ENCODE results near the gene BTN1A1.
"Not testable (repeated sequence)": the region's sequence is repeated elsewhere in the genome, so short reads cannot be mapped to it uniquely, and the experiment has no call there.

The BTN1A1 gene

DNA sequence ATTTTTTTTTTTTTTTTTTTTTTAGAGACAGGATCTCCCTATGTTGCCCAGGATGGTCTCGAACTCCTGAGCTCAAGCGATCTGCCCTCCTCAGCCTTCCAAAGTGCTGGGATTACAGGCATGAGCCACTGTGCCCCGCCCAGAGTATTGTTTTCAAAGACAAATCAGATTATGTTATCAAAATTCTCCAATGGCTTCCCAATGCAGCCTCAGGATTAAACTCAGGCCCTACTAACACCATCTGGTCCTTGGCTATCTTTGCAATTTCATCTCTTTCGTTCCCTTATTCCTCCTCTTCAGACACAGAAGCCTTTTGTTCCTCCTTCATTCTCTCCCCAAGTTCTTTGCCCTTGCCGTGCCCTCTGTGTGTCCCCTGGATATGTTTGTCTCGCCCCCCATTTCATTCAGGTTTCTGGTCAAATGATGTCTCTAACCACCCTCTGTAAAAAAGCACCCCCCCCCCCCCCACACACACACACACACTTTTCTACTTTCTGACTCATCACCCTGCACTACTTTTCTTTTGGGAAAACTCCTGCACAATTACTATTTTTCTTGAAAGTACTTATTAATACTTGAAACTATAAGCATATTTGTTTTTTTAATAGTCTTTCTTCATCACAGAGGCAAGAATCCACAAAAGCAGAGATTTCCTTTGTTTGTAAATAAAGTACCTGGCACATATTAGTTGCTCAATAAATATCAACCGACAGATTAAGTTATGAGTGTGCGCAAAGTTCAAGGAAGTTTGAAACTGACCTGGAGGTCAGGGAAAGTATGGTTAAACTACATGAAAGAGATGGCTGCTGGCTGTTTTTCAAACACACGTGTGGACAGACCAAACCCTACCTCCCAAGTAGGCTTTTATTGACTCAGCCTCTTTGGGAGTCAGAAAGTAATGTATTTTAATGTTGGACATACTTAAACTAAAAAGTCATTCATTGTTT, 16.7 kb downstream of the BTN1A1 start:
- Histone ChIP-seq H3K4me1 (ENCODE audit: control insufficient read depth in 1 of 2, insufficient read depth in 2 of 2, low read length in 2 of 2) (no peaks in the 10 kb centered on the region), H3K27me3 (ENCODE audit: low read depth, low read length) (no peaks in the 10 kb centered on the region), H3K27ac (ENCODE audit: low read length) (no peak overlapping the region), H3K9me3 (ENCODE audit: control insufficient read depth in 1 of 2, low read length in 2 of 2) (no peaks in the 10 kb centered on the region), H3K36me3 (ENCODE audit: control insufficient read depth in 1 of 2, insufficient read depth in 2 of 2, low read length in 2 of 2) (no peaks in the 10 kb centered on the region), H3K4me3 (ENCODE audit: low read depth in 1 of 2, low read length in 2 of 2) (no peak overlapping the region)

DNA sequence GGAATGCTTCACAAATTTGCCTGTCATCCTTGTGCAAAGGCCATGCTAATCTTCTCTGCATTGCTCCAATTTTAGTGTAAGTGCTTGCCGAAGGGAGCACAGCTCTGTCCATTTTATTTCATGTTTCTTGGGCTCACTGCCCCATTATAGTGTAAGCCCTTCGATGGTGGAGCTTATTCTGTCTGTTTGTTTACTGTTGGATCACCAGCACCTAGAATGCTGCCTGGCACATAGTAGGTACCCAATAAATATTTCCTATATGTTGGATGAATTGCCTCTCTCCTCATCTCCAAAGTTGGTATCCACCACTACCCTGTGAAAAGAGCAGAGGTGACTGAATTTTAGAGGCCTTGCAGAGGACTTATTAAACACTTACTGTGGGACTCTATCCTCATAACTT, 19.3 kb downstream of the BTN1A1 start:
- H3K4me1 ChIP-seq (ENCODE audit: control insufficient read depth in 1 of 2, insufficient read depth in 2 of 2, low read length in 2 of 2) = peaks cover 0 to 9% of the 10 kb centered on the region in 2 donors
- H3K27ac ChIP-seq (ENCODE audit: low read length) = no peak overlapping the region
- no peaks in the 10 kb centered on the region for H3K9me3 ChIP-seq (ENCODE audit: control insufficient read depth in 1 of 2, low read length in 2 of 2)
- no peaks in the 10 kb centered on the region for H3K27me3 ChIP-seq (ENCODE audit: low read depth, low read length)
- H3K4me3 ChIP-seq (ENCODE audit: low read depth in 1 of 2, low read length in 2 of 2) = no peak overlapping the region
- H3K36me3 ChIP-seq (ENCODE audit: control insufficient read depth in 1 of 2, insufficient read depth in 2 of 2, low read length in 2 of 2) = no peaks in the 10 kb centered on the region

DNA sequence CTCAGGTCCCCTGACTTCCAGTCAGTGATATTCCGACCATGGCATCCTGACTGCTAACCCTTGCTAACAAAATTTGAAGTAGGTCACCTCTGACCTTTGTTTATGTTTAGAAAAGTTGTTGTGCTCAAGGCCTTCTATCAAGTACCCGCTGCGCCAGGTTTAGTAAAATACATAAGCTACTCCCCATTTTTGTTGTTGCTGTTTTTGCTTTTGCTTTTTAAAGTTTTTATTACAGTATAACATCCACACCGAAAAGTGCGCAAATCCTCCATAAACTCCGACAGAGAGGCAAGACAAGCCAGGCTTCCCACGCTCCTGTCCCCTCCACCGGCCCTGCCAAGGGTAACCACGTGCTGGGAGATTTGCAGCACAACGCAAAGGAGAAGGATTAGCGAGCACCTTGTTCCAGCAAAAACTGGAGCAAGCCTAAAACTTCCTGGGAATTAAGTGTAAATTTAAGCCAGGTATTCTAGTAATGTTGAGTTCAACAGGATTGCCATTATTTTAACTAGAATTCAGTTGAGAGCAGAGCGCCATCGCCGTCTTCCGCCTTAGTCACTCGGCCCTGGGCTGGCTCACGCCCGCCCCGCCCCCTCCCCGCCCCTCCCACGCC, 20.2 kb downstream of the BTN1A1 start:
- Histone ChIP-seq H3K27me3 (ENCODE audit: low read depth, low read length) (no peaks in the 10 kb centered on the region), H3K9me3 (ENCODE audit: control insufficient read depth in 1 of 2, low read length in 2 of 2) (no peaks in the 10 kb centered on the region), H3K27ac (ENCODE audit: low read length) (peak overlapping the region; percentile 96), H3K4me3 (ENCODE audit: low read depth in 1 of 2, low read length in 2 of 2) (peak overlapping the region; percentile 64 to 76), H3K36me3 (ENCODE audit: control insufficient read depth in 1 of 2, insufficient read depth in 2 of 2, low read length in 2 of 2) (no peaks in the 10 kb centered on the region), H3K4me1 (ENCODE audit: control insufficient read depth in 1 of 2, insufficient read depth in 2 of 2, low read length in 2 of 2) (peaks cover 0 to 9% of the 10 kb centered on the region in 2 donors)

DNA sequence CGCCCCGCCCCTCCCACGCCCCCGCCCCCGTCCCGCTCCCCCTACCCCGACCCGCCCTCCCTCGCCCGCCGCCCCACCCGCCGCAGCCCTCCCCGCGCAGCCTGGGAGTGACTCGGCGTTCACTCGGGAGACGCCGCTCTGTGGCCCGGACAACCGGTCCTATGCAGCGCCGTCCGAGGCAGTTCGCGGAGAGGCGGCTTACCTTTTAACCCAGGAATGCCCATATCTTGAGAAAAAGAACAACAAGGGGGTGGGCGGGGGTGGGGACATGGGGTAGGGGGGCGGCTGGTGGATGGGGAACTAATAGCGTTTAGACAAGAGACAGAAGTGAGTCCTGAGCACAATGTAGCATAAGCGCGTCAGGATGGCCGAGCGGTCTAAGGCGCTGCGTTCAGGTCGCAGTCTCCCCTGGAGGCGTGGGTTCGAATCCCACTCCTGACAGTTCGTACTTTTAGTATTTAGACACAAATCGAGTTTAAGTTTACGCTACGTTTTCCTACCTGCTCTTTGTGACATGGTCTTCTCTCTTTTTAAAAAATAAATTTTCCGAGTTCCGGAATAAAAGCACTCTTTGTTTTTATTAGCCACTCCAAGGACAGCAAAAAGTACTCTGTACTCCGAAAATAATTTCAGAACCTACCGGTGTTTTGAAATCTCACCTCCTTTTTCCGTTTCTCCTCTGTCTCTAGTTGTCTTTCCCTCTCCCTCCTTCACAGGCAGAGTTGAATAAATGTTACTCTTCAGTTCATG, 20.9 kb downstream of the BTN1A1 start:
- Histone ChIP-seq H3K4me1 (ENCODE audit: control insufficient read depth in 1 of 2, insufficient read depth in 2 of 2, low read length in 2 of 2) (peaks cover 0 to 9% of the 10 kb centered on the region in 2 donors), H3K27ac (ENCODE audit: low read length) (peak overlapping the region; percentile 99), H3K36me3 (ENCODE audit: control insufficient read depth in 1 of 2, insufficient read depth in 2 of 2, low read length in 2 of 2) (no peaks in the 10 kb centered on the region), H3K27me3 (ENCODE audit: low read depth, low read length) (no peaks in the 10 kb centered on the region), H3K9me3 (ENCODE audit: control insufficient read depth in 1 of 2, low read length in 2 of 2) (no peaks in the 10 kb centered on the region), H3K4me3 (ENCODE audit: low read depth in 1 of 2, low read length in 2 of 2) (peak overlapping the region; percentile 72 to 84)

DNA sequence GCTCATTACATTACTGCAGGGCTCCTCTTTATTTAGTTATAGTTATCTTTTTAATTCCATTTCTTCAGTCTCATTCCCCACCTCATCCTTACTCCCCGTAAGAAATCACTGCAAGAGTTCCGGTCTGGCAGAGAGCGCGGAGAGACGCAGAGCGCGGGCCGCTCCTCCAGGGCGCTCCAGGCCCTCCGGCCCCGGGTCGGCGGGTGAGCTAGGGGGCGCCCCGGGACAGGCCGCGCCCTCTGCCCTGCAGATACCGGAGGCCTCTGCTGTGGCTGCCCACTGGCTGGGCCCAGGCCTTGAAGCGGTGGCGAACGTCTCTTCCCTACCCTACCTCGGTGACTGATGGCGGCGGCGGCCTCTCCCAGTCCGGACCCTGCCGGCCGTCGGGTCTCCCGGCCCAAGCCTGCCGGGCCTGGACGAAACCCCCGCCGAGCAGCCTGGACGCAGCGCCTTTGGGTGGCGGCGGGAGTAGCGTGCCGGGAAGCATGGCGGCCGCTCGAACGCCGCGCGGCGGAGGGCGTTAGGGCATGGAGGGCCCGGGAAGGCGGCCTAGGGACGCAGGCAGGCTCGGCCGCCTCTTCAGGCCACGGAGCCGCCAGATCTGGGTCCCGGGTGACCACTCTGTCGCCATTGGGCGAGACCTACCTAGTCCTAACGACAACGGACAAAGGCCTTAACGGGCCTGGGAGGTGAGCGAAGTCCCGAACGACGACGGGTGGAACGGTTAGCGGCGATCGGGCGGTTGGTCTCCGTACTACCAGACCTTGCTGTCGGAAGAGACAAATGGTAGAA, 21.7 kb downstream of the BTN1A1 start:
- H3K27ac ChIP-seq (ENCODE audit: low read length) = peak overlapping the region; percentile 99
- H3K4me3 ChIP-seq (ENCODE audit: low read depth in 1 of 2, low read length in 2 of 2) = peak overlapping the region; percentile 72 to 84

DNA sequence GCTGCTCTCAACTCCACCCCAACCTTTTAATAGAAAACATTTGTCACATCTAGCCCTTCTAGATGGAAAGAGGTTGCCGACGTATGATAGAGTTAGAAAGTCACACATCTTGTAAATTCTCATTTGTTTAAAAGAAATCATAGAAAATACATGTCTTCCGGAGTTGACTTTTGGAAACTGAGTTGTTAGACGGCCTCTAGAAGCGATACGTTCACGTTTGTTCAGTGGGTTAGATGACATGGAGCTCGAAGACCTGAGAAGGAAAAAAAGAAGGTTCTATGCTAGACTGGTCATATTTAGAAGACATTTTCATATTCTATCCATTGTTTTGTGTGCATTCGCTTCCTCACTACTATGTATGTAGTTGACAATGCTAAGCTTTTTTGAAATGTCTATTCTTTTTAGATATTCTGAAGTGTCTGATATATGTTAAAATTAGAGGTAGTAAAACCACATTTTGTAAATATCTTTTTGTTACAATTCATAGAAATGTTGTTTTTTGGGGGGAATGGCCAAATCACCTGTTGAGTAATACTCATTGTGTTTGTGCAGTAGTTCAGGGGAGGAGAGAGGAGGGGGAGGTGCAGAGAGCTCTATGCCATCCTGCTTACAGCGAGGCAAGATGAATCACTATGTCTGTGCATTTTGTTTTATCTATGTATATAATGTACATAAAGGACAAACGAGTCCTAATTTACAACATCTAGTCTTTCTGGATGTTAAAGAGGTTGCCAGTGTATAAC, 22.6 kb downstream of the BTN1A1 start:
- Histone ChIP-seq H3K4me3 (ENCODE audit: low read depth in 1 of 2, low read length in 2 of 2) (peak overlapping the region in 1 of 2 donors; percentile 72), H3K27ac (ENCODE audit: low read length) (peak overlapping the region; percentile 99)
- H3K4me1 ChIP-seq (ENCODE audit: control insufficient read depth in 1 of 2, insufficient read depth in 2 of 2, low read length in 2 of 2); H3K36me3 ChIP-seq (ENCODE audit: control insufficient read depth in 1 of 2, insufficient read depth in 2 of 2, low read length in 2 of 2); H3K27me3 ChIP-seq (ENCODE audit: low read depth, low read length); H3K9me3 ChIP-seq (ENCODE audit: control insufficient read depth in 1 of 2, low read length in 2 of 2): not testable (repeated sequence)

More for the DNA sequence above, 21.7 kb downstream of the BTN1A1 start:
- H3K27me3 ChIP-seq (ENCODE audit: low read depth, low read length) = no peaks in the 10 kb centered on the region
- no peaks in the 10 kb centered on the region for H3K9me3 ChIP-seq (ENCODE audit: control insufficient read depth in 1 of 2, low read length in 2 of 2)
- H3K36me3 ChIP-seq (ENCODE audit: control insufficient read depth in 1 of 2, insufficient read depth in 2 of 2, low read length in 2 of 2) = no peaks in the 10 kb centered on the region
- H3K4me1 ChIP-seq (ENCODE audit: control insufficient read depth in 1 of 2, insufficient read depth in 2 of 2, low read length in 2 of 2) = peaks cover 0 to 9% of the 10 kb centered on the region in 2 donors

DNA sequence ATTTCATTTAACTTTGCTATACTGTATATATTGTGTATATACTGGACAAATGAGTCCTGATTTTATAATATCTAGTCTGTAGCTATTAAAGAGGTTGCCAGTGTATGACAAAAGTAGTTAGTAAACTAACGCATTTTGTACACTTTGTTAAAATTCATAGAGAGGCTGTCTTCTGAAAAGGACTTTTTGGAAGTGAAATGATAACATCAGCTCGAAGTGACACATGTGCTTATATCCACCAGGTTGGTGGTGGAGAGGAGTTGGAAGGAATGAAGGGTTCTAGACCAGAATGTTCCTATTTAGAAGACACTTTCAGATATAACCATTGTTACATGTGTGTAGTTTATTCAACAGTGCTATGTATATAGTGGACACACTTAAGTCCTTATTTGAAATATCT, 24.2 kb downstream of the BTN1A1 start:
- H3K9me3 ChIP-seq (ENCODE audit: control insufficient read depth in 1 of 2, low read length in 2 of 2); H3K27me3 ChIP-seq (ENCODE audit: low read depth, low read length); H3K4me3 ChIP-seq (ENCODE audit: low read depth in 1 of 2, low read length in 2 of 2); H3K4me1 ChIP-seq (ENCODE audit: control insufficient read depth in 1 of 2, insufficient read depth in 2 of 2, low read length in 2 of 2); H3K27ac ChIP-seq (ENCODE audit: low read length); H3K36me3 ChIP-seq (ENCODE audit: control insufficient read depth in 1 of 2, insufficient read depth in 2 of 2, low read length in 2 of 2): not testable (repeated sequence)

DNA sequence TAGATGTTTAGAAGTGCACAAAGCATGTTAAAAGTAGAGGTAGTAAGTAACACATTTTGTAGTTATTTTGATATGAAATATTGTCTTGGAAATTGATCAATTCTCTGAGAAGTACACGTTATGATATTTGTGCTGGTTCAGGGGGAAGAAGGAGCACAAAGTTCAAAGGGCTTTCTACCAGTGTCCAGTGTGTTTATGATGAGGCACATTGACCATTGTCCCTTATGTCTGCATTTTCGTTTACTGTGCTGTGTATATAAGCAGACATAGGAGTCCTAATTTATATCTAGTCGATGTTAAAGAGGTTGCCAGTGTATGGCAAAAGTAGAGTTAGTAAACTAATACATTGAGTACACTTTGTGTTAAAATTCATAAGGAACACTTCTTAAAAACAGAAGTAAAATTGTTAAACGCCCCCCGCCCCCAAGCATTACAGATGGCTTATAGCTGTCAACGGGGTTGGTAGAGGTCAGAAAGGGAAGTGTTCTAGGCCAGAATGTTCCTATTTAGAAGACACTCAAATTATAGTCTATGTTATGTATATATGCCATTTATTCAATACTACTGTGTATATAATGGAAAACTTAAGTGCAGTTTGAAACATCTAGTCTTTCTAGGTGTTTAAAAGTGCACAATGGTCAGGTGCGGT, 24.7 kb downstream of the BTN1A1 start:
- no peak overlapping the region for H3K27ac ChIP-seq (ENCODE audit: low read length)
- no peak overlapping the region for H3K4me3 ChIP-seq (ENCODE audit: low read depth in 1 of 2, low read length in 2 of 2)
- H3K4me1 ChIP-seq (ENCODE audit: control insufficient read depth in 1 of 2, insufficient read depth in 2 of 2, low read length in 2 of 2) = peaks cover 0 to 9% of the 10 kb centered on the region in 2 donors
- no peaks in the 10 kb centered on the region for H3K9me3 ChIP-seq (ENCODE audit: control insufficient read depth in 1 of 2, low read length in 2 of 2)
- no peaks in the 10 kb centered on the region for H3K27me3 ChIP-seq (ENCODE audit: low read depth, low read length)
- no peaks in the 10 kb centered on the region for H3K36me3 ChIP-seq (ENCODE audit: control insufficient read depth in 1 of 2, insufficient read depth in 2 of 2, low read length in 2 of 2)

DNA sequence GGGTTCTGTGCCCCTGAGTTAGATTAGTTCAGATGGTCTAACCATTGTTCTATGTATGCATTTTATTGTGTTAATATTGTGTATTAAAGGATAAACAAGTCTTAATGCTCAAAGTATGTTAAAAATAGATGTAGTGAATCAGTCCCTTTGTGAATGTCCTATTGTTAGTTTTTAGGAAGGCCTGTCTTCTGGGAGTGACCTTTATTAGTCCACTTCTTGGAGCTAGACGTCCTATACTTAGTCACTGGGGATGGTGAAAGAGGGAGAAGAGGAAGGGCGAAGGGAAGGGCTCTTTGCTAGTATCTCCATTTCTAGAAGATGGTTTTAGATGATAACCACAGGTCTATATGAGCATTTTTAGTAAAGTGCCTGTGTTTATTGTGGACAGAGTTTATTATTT, 25.7 kb downstream of the BTN1A1 start:
- Histone ChIP-seq H3K4me3 (ENCODE audit: low read depth in 1 of 2, low read length in 2 of 2) (no peak overlapping the region), H3K36me3 (ENCODE audit: control insufficient read depth in 1 of 2, insufficient read depth in 2 of 2, low read length in 2 of 2) (no peaks in the 10 kb centered on the region), H3K9me3 (ENCODE audit: control insufficient read depth in 1 of 2, low read length in 2 of 2) (no peaks in the 10 kb centered on the region), H3K27me3 (ENCODE audit: low read depth, low read length) (no peaks in the 10 kb centered on the region), H3K4me1 (ENCODE audit: control insufficient read depth in 1 of 2, insufficient read depth in 2 of 2, low read length in 2 of 2) (peaks cover 0 to 9% of the 10 kb centered on the region in 2 donors), H3K27ac (ENCODE audit: low read length) (no peak overlapping the region)

DNA sequence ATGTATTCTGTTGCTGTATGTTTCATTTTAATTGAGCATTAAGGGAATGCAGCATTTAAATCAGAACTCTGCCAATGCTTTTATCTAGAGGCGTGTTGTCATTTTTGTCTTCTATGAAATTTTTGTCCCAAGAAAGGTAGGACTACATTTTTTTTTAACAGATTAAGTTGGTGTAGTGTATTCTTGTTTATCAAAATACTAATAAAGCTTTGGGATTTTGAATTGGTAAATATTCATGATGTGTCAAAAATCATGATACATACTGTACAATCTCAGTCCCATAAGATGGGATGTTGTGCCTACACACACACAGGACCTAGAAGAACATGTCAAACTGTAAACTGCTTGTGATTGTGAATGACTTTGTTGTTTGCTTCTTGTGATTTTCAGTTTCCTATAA, 26.8 kb downstream of the BTN1A1 start:
- H3K27ac ChIP-seq (ENCODE audit: low read length) = no peak overlapping the region
- no peaks in the 10 kb centered on the region for H3K36me3 ChIP-seq (ENCODE audit: control insufficient read depth in 1 of 2, insufficient read depth in 2 of 2, low read length in 2 of 2)
- no peak overlapping the region for H3K4me3 ChIP-seq (ENCODE audit: low read depth in 1 of 2, low read length in 2 of 2)
- no peaks in the 10 kb centered on the region for H3K9me3 ChIP-seq (ENCODE audit: control insufficient read depth in 1 of 2, low read length in 2 of 2)
- peaks cover 0 to 9% of the 10 kb centered on the region in 2 donors for H3K4me1 ChIP-seq (ENCODE audit: control insufficient read depth in 1 of 2, insufficient read depth in 2 of 2, low read length in 2 of 2)
- H3K27me3 ChIP-seq (ENCODE audit: low read depth, low read length) = no peaks in the 10 kb centered on the region

Measured in muscle layer of duodenum (tissue), 2 donors.